Measurements from ENCODE around the gene APBA2. TPM values are rescaled to one million over a fixed set of nuclear protein-coding genes. Genes with fewer than 3 reads are reported as not detected.
"Not testable (repeated sequence)": the region's sequence is repeated elsewhere in the genome, so short reads cannot be mapped to it uniquely, and the experiment has no call there.

APBA2 gene
- 0.31 TPM for total RNA-seq (2021; ENCODE audit: unreplicated experiment)
- not detected for polyA plus RNA-seq (2012; ENCODE audit: insufficient read length)
- percentile 2 among the genes with signal in this experiment for Bru-seq, nascent RNA
- percentile 0 among the genes with signal in this experiment for BruChase-seq, experiment 1, labeled RNA remaining after a 2-hour chase
- BruChase-seq, experiment 2, labeled RNA remaining after a 6-hour chase: percentile 1 among the genes with signal in this experiment
- long read RNA-seq: 0 reads

DNA sequence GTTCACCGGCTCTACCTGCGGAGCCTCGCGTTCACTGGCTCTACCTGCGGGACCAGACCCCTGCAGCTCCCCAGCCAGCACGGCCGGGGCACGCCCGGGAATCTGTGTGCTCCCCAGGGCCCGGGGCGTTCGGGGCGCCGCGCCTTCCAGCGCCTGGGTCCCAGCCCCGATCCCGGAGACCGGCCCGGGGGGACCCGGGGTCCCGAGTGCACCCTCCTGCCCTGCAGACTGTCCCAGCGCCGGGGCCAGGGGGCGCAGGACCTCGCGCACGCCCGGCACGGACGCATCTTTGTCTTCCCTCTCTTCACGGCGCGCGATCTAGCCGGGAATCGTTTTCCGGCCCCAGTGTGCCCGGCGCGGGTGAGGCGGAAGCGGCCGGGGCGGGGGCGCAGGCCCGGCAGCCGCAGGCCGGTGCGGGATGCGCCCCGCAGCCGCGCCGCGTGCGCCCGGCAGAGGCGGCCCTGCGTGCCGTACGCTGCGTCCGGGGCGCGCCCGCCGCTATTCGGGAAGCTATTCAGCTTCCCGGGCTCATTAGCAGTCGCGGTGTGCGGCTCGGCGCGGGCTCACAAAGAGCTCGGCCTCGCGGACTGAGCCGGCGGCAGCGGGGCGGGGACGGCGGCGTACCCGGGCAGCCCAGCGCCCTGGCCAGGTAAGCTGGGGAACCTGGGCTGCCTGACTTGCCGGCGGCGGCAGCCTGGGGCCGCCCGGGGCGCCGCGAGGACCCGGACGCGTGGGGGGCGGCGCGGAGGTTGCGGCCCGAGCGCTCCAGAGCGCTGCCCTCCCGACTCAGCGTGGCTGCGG, at the start of gene APBA2:
APBA2 (plus strand) TSS at position 345 of the 801 bp plus-strand sequence. CDS start 167,911 bp downstream, outside the sequence.
- ATAC-seq (no peak), DNase-seq (ENCODE audit: low read depth, low spot score) (no peak)
- TF ChIP-seq, protein P1, sequence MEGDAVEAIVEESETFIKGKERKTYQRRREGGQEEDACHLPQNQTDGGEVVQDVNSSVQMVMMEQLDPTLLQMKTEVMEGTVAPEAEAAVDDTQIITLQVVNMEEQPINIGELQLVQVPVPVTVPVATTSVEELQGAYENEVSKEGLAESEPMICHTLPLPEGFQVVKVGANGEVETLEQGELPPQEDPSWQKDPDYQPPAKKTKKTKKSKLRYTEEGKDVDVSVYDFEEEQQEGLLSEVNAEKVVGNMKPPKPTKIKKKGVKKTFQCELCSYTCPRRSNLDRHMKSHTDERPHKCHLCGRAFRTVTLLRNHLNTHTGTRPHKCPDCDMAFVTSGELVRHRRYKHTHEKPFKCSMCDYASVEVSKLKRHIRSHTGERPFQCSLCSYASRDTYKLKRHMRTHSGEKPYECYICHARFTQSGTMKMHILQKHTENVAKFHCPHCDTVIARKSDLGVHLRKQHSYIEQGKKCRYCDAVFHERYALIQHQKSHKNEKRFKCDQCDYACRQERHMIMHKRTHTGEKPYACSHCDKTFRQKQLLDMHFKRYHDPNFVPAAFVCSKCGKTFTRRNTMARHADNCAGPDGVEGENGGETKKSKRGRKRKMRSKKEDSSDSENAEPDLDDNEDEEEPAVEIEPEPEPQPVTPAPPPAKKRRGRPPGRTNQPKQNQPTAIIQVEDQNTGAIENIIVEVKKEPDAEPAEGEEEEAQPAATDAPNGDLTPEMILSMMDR (IDR thresholded peaks at IDR 0.05): no peak
- TF ChIP-seq POLR2AphosphoS5 (IDR thresholded peaks at IDR 0.05; ENCODE audit: low read depth, low read length) (no peak), TCF7L2 (IDR thresholded peaks at IDR 0.05; ENCODE audit: low read depth, low read length) (no peak), SIN3A (IDR thresholded peaks at IDR 0.05; ENCODE audit: borderline replicate concordance, insufficient read depth, low read depth, low read length) (no peak)
- TF ChIP-seq, protein P2, sequence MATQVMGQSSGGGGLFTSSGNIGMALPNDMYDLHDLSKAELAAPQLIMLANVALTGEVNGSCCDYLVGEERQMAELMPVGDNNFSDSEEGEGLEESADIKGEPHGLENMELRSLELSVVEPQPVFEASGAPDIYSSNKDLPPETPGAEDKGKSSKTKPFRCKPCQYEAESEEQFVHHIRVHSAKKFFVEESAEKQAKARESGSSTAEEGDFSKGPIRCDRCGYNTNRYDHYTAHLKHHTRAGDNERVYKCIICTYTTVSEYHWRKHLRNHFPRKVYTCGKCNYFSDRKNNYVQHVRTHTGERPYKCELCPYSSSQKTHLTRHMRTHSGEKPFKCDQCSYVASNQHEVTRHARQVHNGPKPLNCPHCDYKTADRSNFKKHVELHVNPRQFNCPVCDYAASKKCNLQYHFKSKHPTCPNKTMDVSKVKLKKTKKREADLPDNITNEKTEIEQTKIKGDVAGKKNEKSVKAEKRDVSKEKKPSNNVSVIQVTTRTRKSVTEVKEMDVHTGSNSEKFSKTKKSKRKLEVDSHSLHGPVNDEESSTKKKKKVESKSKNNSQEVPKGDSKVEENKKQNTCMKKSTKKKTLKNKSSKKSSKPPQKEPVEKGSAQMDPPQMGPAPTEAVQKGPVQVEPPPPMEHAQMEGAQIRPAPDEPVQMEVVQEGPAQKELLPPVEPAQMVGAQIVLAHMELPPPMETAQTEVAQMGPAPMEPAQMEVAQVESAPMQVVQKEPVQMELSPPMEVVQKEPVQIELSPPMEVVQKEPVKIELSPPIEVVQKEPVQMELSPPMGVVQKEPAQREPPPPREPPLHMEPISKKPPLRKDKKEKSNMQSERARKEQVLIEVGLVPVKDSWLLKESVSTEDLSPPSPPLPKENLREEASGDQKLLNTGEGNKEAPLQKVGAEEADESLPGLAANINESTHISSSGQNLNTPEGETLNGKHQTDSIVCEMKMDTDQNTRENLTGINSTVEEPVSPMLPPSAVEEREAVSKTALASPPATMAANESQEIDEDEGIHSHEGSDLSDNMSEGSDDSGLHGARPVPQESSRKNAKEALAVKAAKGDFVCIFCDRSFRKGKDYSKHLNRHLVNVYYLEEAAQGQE (IDR thresholded peaks at IDR 0.05; ENCODE audit: insufficient read depth in 1 of 2, low read depth in 2 of 2, low read length in 1 of 2): no peak
- H3K4me1 ChIP-seq (ENCODE audit: control insufficient read depth, insufficient read depth, low read length): no peaks in the 10 kb centered on the region
- intact Hi-C loops (cut with micrococcal nuclease; ENCODE audit: unreplicated experiment): no loop called here
- H3K36me3 ChIP-seq (ENCODE audit: control insufficient read depth, insufficient read depth, low read length): no peaks in the 10 kb centered on the region
- BruUV-seq (replicated peaks): no TSS peak
- H3K4me3 ChIP-seq (ENCODE audit: low read depth in 2 of 2, low read length in 2 of 2): peak within 1 kb of the TSS in 1 of 2 experiments; percentile 32; a peak in 1 of 4 replicates
- in situ Hi-C loops (cut with HindIII; ENCODE audit: low pct_unique_long_range_greater_than_20kb, low sequenced_read_pairs): no loop called here
- no peaks in the 10 kb centered on the region for H3K9me3 ChIP-seq (ENCODE audit: control insufficient read depth, insufficient read depth, low read depth, low read length)
- H3K27ac ChIP-seq (ENCODE audit: low read length): no peak within 1 kb of the TSS
- no peaks in the 10 kb centered on the region for H3K27me3 ChIP-seq (ENCODE audit: control insufficient read depth, insufficient read depth, low read length)
- ChIA-PET POLR2A (no interaction called here), CTCF (no interaction called here)

DNA sequence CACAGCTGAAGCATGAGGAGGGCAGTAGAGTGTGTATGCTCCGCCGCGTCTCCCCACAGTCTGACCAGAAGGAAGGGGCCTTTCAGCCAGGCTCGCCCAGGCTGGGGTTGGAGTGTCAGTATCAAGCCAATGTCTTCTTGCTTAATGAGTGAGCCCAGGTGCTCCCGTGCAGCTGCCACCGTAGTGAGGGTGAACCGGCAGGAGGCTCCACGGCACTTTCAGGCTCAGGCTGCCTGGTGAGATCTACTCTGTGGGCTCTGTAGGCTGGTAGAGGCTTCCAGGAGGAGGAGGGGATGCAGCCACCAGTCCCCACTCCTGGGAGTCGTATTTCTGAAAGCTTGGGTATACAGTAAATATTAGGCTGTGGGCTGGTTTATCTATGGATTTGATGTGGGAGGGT, 45.5 kb upstream of the APBA2 start:
- DNase-seq (ENCODE audit: low read depth, low spot score); CTCF ChIA-PET; H3K27me3 ChIP-seq (ENCODE audit: control insufficient read depth, insufficient read depth, low read length); in situ Hi-C loops (cut with HindIII; ENCODE audit: low pct_unique_long_range_greater_than_20kb, low sequenced_read_pairs); BruUV-seq (replicated peaks); H3K4me1 ChIP-seq (ENCODE audit: control insufficient read depth, insufficient read depth, low read length); H3K4me3 ChIP-seq (ENCODE audit: low read depth in 2 of 2, low read length in 2 of 2); ATAC-seq; intact Hi-C loops (cut with micrococcal nuclease; ENCODE audit: unreplicated experiment); H3K9me3 ChIP-seq (ENCODE audit: control insufficient read depth, insufficient read depth, low read depth, low read length); H3K27ac ChIP-seq (ENCODE audit: low read length); POLR2A ChIA-PET; H3K36me3 ChIP-seq (ENCODE audit: control insufficient read depth, insufficient read depth, low read length): not testable (repeated sequence)

DNA sequence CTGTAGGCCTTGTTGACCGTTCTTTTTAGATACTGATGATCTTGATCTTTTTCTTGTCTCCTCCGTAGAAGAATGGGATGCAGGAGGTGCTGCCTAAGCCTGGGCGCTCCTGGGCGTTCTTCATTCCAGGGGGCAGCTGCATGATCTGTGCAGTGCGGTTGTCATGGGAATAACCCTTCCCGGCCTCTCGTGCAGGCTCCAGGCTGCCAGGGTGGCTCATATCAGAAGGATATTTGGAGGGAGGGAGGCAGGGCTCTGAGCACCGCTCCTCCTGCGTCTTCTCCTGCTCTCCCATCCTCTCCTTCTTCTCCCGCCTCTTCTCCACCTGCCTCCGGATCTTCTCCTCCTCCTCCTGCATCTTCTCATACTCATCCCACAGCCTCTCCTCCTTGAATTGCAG, 43.6 kb upstream of the APBA2 start:
- H3K4me1 ChIP-seq (ENCODE audit: control insufficient read depth, insufficient read depth, low read length); H3K27ac ChIP-seq (ENCODE audit: low read length); in situ Hi-C loops (cut with HindIII; ENCODE audit: low pct_unique_long_range_greater_than_20kb, low sequenced_read_pairs); DNase-seq (ENCODE audit: low read depth, low spot score); ATAC-seq; H3K9me3 ChIP-seq (ENCODE audit: control insufficient read depth, insufficient read depth, low read depth, low read length); intact Hi-C loops (cut with micrococcal nuclease; ENCODE audit: unreplicated experiment); H3K4me3 ChIP-seq (ENCODE audit: low read depth in 2 of 2, low read length in 2 of 2); POLR2A ChIA-PET; H3K27me3 ChIP-seq (ENCODE audit: control insufficient read depth, insufficient read depth, low read length); BruUV-seq (replicated peaks); CTCF ChIA-PET; H3K36me3 ChIP-seq (ENCODE audit: control insufficient read depth, insufficient read depth, low read length): not testable (repeated sequence)

DNA sequence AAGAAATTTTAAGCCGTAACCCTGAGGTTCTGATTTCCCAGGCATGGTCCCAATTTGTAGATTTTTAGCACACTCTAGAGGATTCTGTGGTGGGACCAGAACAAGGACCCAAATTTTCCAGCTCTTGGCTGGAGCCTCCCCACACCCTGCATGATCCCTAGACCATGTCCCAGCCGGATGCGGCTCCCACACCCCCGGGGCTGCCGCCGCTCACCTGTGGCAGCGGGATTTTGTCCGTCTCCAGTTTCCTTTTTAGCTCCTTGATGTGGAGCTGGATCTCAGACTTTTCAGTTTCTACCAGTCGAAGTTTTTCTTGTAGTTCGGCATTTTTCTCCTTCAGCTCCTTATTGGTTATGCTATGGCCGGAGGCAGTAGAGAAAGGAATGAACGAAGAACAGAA, 42.3 kb upstream of the APBA2 start:
- POLR2A ChIA-PET, CTCF ChIA-PET, ATAC-seq: not testable (repeated sequence)

DNA sequence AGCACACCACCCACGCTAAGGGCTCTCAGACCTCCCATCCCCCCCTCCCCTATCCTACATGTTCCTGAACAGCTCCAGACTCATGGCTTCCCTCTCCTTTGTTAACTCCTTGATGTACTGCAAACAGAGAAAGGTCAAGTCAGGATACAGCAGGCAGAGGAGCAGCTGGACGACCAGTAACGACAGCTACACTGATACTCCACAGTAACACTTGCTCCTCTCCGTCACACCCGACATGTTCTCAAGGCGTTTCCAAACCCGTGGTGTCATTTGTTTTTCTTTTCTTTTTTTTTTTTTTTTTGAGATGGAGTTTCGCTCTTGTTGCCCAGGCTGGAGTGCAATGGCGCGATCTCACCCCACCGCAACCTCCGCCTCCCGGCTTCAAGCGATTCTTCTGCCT, 41.6 kb upstream of the APBA2 start:
- CTCF ChIA-PET: not testable (repeated sequence)

More for the DNA sequence above, 42.3 kb upstream of the APBA2 start:
- H3K27me3 ChIP-seq (ENCODE audit: control insufficient read depth, insufficient read depth, low read length); H3K4me3 ChIP-seq (ENCODE audit: low read depth in 2 of 2, low read length in 2 of 2); intact Hi-C loops (cut with micrococcal nuclease; ENCODE audit: unreplicated experiment); H3K27ac ChIP-seq (ENCODE audit: low read length); H3K4me1 ChIP-seq (ENCODE audit: control insufficient read depth, insufficient read depth, low read length); DNase-seq (ENCODE audit: low read depth, low spot score); BruUV-seq (replicated peaks); H3K9me3 ChIP-seq (ENCODE audit: control insufficient read depth, insufficient read depth, low read depth, low read length); H3K36me3 ChIP-seq (ENCODE audit: control insufficient read depth, insufficient read depth, low read length); in situ Hi-C loops (cut with HindIII; ENCODE audit: low pct_unique_long_range_greater_than_20kb, low sequenced_read_pairs): not testable (repeated sequence)

More for the DNA sequence above, 41.6 kb upstream of the APBA2 start:
- POLR2A ChIA-PET; H3K27ac ChIP-seq (ENCODE audit: low read length); in situ Hi-C loops (cut with HindIII; ENCODE audit: low pct_unique_long_range_greater_than_20kb, low sequenced_read_pairs); H3K36me3 ChIP-seq (ENCODE audit: control insufficient read depth, insufficient read depth, low read length); H3K4me1 ChIP-seq (ENCODE audit: control insufficient read depth, insufficient read depth, low read length); H3K9me3 ChIP-seq (ENCODE audit: control insufficient read depth, insufficient read depth, low read depth, low read length); H3K4me3 ChIP-seq (ENCODE audit: low read depth in 2 of 2, low read length in 2 of 2); H3K27me3 ChIP-seq (ENCODE audit: control insufficient read depth, insufficient read depth, low read length); BruUV-seq (replicated peaks); intact Hi-C loops (cut with micrococcal nuclease; ENCODE audit: unreplicated experiment); DNase-seq (ENCODE audit: low read depth, low spot score); ATAC-seq: not testable (repeated sequence)
